GM21529 (cell line): ENCODE measurements around the gene PTPRD.

Experiments used
- ATAC-seq: cut with Tn5 transposase; IDR thresholded peaks from one replicate; pipeline ENCODE4 v1.9.1; 2021; ENCODE audit not compliant: unreplicated experiment

PTPRD gene

DNA sequence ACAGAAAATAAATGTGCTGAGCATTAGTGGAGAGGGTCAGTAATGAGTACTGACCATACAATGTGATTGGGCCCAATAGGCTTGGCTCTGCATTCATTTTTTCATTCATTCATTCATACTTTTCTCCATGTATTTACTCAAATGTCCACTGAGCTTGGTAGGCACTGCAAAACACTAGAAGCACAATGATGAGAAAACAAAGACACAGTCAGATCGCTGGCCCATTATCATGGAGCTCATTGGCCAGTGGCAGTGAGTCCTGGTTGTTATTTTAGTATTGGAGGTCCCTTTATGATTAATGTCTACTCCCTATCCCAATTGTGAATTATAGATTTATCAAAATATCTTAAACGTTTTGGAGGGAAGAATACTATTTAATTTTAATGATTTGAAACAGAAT is 1733.5 kb downstream of the PTPRD start:
- ATAC-seq: no peak

DNA sequence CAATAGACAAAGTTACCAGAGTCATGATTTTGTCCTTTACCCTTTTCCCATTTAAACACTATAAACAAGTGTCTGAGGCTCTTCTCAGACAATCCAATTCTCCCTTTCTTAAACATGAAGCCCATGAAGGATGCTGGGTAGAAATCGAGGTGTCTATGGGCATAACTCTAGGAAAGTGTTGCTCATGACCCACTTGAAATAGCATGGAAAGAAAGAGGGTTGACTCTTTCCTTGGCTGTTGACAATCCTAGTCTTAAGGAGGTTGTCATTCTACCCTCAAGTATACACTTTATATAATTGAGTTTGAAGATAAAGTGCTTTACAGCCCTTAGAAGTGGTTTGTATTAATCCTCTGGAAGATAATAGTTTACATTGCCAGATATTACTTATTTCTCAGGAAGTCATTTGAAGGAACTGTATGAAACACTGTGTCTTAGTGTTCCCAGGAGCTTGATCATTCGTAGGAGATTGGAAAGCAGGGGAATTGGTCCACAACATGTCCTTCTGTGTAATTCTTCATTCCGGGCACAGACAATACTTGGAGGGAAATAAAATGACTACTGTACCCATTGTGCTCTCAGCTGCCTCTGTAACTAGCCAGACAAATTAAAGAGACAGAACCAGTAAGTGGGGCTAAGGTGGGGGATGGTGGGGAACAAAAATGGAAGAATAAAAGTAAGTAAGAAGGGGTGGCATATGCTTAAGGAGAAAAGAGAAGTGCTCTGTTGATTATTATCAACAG is 1734.9 kb downstream of the PTPRD start:
- no peak for ATAC-seq

DNA sequence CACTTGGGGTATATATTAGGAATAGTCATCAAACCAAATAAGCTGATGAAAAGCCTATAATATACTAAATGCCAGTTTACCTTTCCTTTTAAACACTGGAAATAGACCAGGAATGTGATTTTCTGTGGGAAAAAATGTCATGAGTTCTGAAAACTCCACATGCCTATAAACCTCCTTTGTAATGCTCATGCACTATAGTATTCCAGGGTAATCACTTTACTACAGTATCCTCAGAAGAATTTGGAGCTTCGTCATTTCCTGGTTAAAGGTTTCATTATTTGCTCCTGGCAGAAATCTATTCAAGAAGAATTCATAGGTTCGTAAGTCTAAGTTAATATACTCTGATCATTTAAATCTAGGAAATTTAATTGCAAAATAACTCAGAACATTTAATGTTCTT is 1736.5 kb downstream of the PTPRD start:
- no peak for ATAC-seq

DNA sequence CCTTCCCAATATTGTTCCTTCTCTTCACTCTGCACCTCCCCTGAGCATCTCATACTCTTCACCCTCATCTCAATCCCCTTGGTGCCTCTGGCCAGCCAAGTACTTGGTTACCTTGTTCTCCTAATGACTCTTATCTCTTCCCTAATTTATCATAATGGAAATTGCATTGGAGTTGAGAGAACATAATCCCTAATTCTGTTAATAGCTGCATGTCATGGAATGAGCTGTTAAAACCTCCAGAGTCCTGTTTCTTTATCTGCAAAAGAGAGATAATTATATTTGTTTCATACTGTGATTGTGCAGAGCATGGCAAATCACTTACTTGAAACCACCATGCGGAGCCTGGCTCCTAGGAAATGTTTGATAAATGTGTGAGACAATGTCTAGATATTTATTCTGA is 1738.3 kb downstream of the PTPRD start:
- ATAC-seq: no peak

DNA sequence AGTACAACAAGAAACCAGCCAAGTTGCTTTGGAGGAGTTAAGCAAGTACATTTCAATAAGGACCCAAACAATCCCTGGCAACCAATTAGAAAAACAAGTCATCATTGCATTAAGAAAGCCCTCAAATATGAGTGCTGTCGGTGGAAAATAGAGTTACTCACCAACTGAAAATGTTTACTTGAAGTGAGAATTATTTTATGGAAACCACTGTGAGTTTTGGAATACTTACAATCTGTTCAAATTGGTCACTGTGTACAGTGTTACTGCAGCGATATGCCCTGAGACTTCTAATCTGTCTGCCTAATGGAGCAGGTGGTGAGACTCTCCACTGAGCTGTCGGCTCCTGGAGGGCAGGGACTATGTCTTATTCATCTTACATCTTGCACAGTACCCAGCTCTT is 1740.0 kb downstream of the PTPRD start:
- no peak for ATAC-seq

DNA sequence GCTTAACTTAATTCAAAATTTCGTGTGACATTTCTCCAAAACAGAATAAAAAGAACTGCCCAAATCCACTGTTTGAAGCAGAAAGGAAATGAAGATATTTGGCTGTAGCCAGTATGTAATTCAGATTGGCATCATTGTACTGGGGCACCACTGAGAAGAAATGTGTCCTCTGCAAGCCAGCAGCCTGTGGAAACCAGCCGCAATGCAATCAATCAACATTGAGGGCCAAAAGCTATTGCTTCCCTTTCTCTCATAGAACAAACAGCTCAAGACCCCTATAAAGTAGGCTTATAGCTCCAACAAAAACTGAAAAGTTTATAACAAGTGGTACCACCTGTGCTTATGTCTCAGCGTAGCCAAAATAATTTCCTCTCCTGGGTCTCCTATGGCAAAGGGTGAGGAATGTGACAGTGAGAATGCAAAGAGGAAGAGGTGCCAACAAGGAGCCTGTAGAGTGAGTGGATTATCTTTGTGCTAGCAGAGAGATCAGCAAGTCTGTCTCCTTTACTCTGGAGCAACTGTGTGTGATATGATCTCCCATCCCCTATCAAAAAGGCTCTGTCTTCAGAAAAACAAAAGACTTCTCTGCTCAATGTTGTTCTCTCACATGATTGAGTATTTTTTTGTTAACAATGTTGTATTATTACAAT is 1740.9 kb downstream of the PTPRD start:
- ATAC-seq: no peak

DNA sequence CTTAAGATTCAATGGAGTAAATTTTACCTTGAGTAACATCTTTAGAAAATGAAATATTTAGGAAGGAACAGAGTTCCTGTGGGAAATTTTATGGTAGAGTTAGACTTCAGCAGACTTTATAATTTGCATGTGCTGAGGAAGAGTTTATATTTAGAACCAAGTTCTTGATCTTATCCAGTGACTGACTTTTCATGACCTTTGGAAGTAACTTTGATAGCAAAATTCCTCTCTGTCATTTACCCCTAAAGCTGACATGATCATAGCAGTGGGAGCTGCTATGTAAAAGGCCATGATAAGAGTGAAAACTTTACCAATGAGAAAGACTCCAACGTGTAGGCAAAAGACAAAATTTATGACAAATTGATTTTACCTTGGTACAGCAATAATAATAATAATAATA is 1741.4 kb downstream of the PTPRD start:
- ATAC-seq: no peak

DNA sequence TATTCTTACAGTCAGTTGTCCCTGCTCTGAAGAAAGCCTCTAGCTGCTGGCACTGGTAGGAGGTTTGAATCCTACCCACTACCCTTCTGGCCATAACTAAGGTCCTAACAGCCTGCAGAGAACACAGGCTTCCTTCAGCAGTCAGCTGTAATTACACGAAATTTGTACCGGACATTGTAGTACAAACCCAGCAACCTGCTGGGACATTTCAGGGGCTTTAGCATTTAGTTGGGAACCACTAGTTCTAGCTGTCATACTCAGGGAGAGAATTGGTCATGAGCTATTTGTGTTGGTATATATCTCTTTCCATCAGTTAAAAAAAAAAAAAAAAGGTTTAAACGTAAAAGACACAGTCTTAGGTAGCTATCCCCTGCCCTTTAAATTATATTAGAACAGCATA is 1743.0 kb downstream of the PTPRD start:
- ATAC-seq: no peak

DNA sequence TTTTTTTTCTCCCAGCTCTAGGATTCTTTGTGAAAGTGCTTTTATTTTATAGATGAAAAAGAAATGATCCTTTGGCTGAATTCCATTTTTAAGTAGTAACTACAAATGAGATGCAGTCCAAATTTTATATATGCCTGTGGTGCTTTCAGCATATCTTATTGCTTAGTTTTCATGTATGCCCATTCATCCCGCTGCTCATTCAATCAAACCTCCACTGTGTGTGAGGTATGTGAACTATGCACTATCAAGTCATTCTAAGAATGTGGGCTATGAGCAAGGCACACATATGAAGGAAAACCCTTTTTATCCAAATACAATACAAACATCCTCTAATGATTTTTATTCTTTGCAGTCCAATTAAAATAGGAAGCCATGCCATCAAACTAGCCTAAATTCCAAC is 1744.2 kb downstream of the PTPRD start:
- ATAC-seq: no peak

DNA sequence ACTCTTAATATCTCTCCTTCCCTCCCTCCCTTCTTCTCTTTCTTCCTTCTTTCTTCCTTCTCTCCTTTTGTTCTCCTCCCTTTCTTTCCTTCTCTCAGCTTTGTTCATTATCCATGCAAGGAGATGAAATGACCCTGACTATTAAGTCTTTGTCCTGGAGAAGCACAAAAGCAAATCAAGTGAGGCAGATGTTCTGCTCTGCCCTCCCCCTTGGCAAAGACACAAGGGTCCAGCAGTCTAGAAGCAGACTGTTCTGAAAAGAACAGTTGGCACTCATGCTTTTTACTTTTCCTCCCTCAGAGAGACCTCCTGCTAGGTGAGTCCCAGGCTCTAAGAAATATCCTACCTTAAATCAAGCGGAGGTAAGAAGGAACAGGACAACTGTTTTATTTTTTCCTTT is 1745.7 kb downstream of the PTPRD start:
- no peak for ATAC-seq

DNA sequence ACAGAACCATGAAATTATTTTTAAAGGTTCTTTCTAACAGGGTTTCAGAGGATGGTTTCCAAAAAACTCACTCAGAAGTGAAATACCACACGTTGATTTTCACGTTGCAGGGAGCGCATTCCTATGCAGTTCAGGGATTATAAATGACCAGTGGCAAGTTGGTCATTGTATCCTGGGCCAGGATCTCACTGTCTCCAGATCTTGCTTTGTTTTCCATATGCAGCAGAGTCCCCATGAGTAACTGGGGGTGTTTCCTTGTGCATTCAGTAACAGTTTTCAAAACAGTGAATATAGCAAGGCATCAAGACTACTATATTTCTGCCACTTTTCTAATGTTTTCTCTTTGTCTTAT is 1748.3 kb downstream of the PTPRD start:
- no peak for ATAC-seq

DNA sequence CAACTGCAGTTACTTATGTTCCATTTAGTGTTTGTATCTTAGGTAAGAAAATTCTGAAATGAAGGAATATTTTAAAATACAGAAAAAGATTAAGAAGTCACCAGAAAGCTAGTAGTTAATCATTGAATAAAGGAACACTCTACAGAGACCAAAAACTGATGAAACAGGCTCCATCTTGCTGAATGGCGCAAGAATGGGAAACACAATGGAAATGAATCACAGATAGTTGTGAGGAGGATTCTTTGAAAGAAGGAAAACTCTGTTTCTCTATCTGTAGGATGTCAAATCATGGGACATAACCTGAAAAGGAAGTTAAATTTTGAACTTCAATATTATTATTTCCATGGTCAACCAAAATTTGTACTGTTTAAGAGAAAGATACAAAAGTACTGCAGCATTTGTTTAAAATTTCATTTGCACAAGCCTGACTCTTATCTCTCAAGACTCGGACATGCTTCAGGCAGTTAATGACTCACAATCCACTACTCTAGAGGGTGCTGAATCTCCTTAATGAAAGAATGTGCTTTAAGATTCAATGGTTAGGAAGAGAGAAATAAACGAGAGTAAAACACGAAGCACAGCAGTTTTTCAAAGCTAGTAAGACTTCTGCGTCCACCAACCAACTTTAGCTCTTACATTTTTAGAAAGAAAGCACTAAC is 1748.8 kb downstream of the PTPRD start:
- no peak for ATAC-seq

DNA sequence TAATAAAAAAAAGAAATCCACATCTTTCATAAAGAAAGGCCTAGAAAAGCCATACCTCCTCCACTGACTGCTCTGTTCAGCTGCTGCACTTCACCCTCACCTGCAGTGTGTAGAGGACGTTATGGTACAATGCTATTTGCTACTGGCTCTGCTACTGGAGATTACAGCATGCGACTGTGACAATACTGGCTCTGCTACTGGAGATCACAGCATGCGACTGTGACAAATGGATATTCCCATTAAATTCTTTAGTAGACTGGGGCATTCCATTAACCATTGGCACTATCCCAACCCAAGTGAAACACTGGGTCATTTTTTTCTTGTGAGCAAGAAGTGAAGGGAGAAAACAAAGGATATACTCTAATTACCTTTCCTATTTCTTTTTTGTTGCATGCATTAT is 1749.7 kb downstream of the PTPRD start:
- ATAC-seq: no peak

DNA sequence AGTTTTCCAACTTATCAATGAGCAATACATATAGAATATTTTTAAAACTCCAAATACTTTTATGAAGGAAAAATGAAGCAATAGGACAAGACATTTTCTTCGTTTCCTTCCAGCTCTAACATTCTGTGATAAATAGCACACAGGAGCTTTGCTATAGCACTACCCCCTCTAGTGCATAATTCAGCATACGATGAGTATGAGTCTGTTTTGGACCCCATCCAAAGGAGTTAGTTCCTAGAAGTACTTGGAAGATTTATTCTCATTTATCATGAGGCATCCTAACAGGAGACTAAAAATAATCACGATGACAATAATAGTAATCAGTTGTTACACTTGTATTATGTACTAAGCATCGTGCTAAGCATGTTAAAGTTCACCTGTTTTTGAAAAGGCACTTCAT is 1751.9 kb downstream of the PTPRD start:
- no peak for ATAC-seq

DNA sequence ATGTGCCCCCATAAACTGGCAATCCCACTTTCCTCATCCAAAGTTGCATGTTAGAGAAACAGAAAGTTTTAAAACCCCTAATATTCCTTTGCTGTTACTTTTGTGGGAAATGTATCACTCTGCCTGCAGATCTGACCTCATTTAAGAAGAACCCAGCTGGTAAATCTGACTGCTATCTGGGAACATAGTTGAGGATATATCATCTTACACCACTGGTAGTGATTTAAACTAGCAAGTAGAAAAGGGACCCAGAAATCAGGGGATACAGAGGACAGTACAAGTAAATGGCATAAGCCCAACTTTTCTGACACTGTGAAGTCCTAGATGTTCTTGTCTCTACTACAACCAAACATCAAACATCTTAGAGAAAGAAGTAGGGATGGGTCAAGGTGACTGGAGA is 1752.7 kb downstream of the PTPRD start:
- no peak for ATAC-seq

DNA sequence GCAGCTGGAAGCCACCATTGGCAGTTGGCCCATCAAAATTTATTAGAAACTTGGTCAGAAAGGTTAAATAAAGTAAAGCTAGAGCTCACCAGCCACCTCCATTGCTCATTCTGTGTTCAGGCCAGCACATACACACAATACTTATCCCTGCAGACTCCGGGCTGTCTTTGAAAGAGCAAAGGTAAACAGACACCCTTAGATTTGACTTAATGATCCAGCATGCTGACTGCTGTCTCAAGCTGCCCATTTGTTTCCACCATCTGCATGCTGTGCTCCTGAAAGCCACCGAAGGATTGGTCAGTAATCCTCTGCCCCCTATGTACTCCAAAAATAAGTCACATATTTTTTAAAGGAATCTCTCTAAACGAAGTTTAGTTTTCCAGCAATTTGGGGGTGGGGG is 1753.4 kb downstream of the PTPRD start:
- no peak for ATAC-seq

DNA sequence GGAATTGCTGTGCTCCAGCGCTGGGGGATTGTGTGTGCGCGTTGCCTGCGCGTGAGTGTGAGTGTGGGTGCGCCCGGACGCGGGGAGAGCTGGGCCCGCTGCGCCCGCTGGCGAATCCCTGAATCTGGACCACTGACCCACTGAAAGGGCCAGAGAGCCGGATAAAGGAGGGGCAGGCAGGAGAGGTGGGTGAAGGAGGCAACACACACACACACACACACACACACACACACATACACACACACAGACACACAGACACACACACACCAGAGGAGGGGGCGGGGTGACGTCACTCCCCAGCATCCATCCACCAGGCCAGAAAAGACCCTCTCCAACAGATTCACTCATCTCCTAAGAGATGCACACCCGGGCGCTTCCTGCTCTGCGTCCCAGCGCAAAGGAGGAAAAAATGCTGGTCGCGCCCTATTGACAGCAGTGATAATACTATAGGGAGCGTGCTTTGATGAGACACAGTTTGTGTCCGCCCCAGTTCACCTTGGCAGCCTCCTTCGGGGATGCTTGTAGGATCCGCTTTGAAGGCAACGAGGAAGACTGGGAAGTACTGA is 1754.1 kb downstream of the PTPRD start:
- no peak for ATAC-seq

DNA sequence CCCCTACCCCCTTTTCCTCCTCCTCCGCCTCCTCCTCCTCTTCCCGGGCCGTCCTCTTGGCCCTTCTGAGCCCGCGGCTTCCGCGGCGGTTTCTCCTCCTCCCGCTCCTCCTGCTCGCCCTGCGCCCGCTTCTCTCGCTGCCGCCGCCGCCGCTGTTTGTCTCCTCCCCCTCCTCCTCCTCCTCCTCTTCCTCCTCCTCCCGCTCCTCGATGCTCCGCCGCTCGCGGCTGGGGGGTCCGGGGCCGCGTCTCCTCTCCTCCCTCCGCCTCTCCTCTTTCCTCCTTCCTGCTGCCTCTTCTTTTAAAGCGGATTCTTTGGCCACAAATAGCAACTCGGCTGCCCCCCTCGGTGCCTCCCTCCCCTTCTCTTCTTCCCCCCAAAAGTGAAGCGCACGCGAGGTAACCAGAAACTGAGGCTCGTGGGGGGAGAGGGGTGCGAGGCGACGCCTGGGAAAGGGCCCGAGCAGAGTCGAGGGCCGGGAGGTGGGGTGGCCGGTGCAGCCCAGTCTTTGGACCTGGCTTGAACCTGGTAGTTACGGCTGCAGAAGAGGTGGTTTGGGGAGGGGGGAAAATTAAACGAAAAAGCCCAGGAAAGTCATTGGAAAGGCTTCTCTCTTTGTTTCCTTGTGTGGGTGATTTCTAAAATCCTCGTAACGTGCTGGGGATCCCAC is 1754.7 kb downstream of the PTPRD start:
- no peak for ATAC-seq

DNA sequence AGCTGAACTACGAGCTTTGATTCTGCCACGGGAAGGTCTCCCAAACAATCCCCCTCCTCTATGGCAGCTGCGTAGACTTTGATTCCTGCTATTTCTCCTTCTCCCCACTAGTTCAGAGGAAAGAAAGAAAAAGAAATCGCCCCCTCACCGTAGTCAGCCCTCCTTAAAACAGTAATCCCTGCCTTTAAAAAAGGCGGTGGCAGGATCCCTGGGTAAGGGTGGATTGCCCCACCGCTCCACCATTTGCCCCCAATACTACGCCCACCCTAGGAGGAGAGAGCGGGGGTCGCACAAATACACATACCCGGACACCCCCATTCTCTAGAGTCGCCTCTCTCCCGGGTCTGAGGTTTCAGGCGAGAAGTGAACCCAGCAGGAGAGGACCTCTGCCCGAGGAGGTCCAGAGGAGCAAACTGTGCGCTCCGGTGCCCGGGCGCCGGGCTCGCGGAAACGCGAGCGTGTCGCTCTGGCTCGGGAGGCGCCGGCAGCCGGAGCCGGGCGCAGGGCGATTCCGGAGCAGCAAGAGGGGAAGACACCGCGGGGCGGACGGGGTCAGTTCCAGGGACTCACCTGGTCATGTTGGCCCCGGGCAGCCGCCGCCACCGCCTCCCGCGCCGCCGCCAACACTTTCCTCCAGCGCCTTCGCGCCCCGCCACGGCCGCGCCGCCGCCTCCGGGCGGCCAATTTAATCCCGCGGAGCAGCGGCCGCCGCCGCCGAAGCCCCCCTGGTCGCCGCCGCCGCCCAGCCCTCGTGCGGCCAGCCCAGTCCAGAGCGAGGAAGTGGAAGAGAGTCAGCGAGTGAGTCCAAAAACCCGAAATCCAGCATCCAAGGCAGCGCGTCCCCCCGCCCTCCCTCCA is 1755.5 kb downstream of the PTPRD start:
- ATAC-seq: no peak

DNA sequence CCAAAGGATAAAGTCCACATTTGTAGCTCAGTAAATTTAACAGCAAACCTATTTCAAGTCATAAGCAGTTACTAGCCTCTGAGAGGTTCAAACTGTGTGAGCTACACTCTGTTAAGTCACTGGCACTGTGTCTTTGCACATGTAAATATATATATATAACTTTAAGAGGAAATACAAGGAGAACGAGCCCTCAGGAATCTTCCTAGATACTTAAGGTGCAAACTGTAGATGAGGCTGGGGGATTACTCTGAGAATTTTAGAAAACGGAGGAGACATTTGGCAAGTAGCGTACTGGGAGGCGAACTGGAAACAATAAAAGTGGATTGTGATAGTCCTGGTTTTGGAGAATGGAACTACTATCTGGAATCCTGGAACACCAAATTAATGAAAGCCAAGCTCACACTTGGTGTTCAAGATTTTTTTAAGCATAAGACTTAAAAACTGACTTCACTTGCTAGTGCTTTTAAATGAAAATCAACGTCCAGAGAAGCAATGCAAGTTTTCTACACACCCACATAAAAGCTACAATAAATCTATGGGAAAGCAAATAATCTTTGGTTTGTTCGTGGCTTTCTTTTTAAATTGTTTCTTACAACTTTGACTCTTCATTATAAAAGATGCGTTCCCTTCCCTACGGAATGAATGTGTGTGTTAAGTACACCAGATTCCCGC is 1756.3 kb downstream of the PTPRD start:
- no peak for ATAC-seq
